Thyroid gland (tissue), 4 donors: Measurements from ENCODE around the gene MERTK.

ENCODE experiments used
- CTCF ChIP-seq, 6 experiments: fragments of 200-600 bp in 3 of 6; fragments of 450-650 bp in 3 of 6; sonication (generic) in 3 of 6; IDR thresholded peaks; one replicate each; pipeline ENCODE4 v1.5.1; 2016 to 2019; ENCODE audit warnings: antibody characterized with exemption in 6 of 6, mild to moderate bottlenecking in 2 of 6, inconsistent platforms in 1 of 6, moderate library complexity in 1 of 6
- POLR2A ChIP-seq, 2 donors: fragments of 450-650 bp; IDR thresholded peaks; one replicate each; pipeline ENCODE4 v1.6.1; 2017; ENCODE audit warnings: antibody characterized with exemption in 2 of 2, mild to moderate bottlenecking in 2 of 2, moderate library complexity in 1 of 2

GRCh38 chr2:112020561-112020960 lies 122.2 kb downstream of the MERTK start:
- no peak for TF ChIP-seq CTCF (IDR thresholded peaks at IDR 0.05)
- no peak for TF ChIP-seq POLR2A (IDR thresholded peaks at IDR 0.05)
